A549 treated with ZK216348 at 1 μM for 4 hours (cell line): Measurements from ENCODE around the gene OR7D2. TPM values are rescaled to one million over a fixed set of nuclear protein-coding genes. Genes with fewer than 3 reads are reported as not detected.

Source experiments
- total RNA-seq: library from RNA; stranded (reverse); fragments of 200-300 nt; extraction: Qiagen RNA extraction; gene quantifications from 5 replicates; pipeline ENCODE4 v1.2.3, GENCODE V29; 2022; ENCODE audit warnings: low read depth

Gene OR7D2
- total RNA-seq, result not detected in 5 replicates

DNA sequence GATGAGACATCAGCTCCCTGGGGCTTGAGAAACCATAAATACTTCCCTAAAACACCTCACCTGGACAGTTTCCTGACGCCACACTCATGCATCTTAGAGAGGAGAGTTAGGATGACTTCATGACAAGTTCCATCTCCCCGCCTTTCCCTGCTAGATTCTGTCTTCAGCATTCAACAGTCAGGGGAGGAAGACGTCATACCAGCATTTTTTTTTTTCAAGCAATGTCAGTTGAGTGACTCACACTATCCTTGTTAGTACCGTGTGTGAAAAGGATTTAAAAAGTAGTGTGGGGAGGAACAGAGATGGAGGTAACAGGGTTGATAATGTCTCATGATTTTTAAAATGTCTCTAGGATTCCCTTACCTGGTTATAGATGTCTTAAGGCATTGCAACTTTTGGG, at the start of gene OR7D2:
Gene OR7D2, plus strand, starts transcription at position 79 of the 400 bp plus-strand sequence. CDS start 6,803 bp downstream, outside the sequence.

GRCh38 chr19:9140159-9140874, 38.5 kb upstream of the OR7D2 start, which contains the start of gene ZNF317:
ZNF317 (plus strand) TSS chr19:9140397; CDS start chr19:9156017, 15,620 bp downstream.

GRCh38 chr19:9219489-9219888, 40.7 kb downstream of the OR7D2 start, which contains the start of gene OR7D4:
OR7D4 (minus strand) TSS chr19:9219589; CDS start chr19:9214837, 4,752 bp downstream.

Other genes with a start within 250 kb of the OR7D2 start
- under 0.01 to 0.09 TPM (median 0.06 TPM) in 4 of 5 replicates, not detected in the other for gene MUC16, start 168.6 kb upstream of the OR7D2 start, total RNA-seq
- not detected in 5 replicates for gene OR1M1, start 91.9 kb upstream of the OR7D2 start, total RNA-seq
- gene OR7G2, start 71.5 kb upstream of the OR7D2 start, total RNA-seq, result not detected in 5 replicates
- not detected in 5 replicates for gene OR7G1, start 63.2 kb upstream of the OR7D2 start, total RNA-seq
- gene OR7G3, start 52.0 kb upstream of the OR7D2 start, total RNA-seq, result not detected in 5 replicates
- 16.4 to 20.9 TPM (median 18.9 TPM) in 5 replicates for gene ZNF317, start 38.6 kb upstream of the OR7D2 start, total RNA-seq
- gene OR7D4, start 40.6 kb downstream of the OR7D2 start, total RNA-seq, result not detected in 5 replicates
- not detected in 5 replicates for gene OR7E24, start 72.0 kb downstream of the OR7D2 start, total RNA-seq
- gene ZNF699, start 130.9 kb downstream of the OR7D2 start, total RNA-seq, result 1.1 to 2.0 TPM (median 1.4 TPM) in 5 replicates
- gene ZNF559, start 145.2 kb downstream of the OR7D2 start, total RNA-seq, result 4.8 to 7.3 TPM (median 5.8 TPM) in 5 replicates
- gene ZNF177, start 184.0 kb downstream of the OR7D2 start, total RNA-seq, result 0.30 to 0.74 TPM (median 0.62 TPM) in 5 replicates